Tibial nerve (tissue), 3 donors: ENCODE measurements around the gene CTU2.

Experiments
- POLR2A ChIP-seq, 2 donors: fragments of 450-650 bp; IDR thresholded peaks; one replicate each; pipeline ENCODE4 v1.6.1; 2017; ENCODE audit warnings: antibody characterized with exemption in 2 of 2, mild to moderate bottlenecking in 2 of 2, moderate library complexity in 2 of 2
- TF ChIP-seq, protein P1 (sequence below), 5 experiments: fragments of 200-600 bp in 3 of 5; fragments of 450-650 bp in 2 of 5; sonication (generic) in 3 of 5; IDR thresholded peaks; one replicate each; pipeline ENCODE4 v1.5.1; 2016 to 2019; ENCODE audit warnings: antibody characterized with exemption in 5 of 5, mild to moderate bottlenecking in 3 of 5, moderate library complexity in 2 of 5

DNA sequence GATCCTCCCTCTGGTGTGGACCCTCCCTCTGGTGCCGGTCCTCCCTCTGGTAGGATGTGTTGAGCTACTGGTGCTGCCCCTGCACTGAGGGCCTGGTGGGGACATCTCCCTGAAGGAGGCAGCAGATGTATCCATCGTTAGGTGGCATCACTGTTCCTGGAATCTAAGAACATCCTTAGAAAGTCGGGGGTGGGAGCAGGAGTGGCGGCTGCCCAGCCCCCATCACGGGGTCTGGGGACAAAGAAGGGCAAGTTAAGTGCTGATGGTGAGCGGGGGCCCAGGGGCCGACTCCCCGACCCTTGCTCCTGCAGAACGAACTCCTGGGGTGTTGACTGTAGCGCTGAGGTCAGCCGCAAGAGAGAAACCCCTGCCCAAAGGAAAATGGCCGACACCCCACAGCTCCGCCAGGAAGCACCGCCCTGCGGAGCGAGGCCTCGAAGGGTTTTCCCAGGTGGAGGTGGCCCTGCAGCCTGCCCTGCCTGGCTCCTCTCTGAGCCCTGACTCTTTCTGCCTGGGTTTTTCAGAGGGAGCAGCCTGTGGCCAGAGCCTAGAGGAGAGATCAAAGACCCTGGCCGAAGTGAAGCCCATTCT is 5.5 kb downstream of the CTU2 start:
- TF ChIP-seq, protein P1, sequence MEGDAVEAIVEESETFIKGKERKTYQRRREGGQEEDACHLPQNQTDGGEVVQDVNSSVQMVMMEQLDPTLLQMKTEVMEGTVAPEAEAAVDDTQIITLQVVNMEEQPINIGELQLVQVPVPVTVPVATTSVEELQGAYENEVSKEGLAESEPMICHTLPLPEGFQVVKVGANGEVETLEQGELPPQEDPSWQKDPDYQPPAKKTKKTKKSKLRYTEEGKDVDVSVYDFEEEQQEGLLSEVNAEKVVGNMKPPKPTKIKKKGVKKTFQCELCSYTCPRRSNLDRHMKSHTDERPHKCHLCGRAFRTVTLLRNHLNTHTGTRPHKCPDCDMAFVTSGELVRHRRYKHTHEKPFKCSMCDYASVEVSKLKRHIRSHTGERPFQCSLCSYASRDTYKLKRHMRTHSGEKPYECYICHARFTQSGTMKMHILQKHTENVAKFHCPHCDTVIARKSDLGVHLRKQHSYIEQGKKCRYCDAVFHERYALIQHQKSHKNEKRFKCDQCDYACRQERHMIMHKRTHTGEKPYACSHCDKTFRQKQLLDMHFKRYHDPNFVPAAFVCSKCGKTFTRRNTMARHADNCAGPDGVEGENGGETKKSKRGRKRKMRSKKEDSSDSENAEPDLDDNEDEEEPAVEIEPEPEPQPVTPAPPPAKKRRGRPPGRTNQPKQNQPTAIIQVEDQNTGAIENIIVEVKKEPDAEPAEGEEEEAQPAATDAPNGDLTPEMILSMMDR (IDR thresholded peaks at IDR 0.05) = no peak
- no peak for TF ChIP-seq POLR2A (IDR thresholded peaks at IDR 0.05)
